Type B pancreatic cell (in vitro differentiated cells): ENCODE data around the gene PDCD4. TPM values are rescaled to one million over a fixed set of nuclear protein-coding genes. Genes with fewer than 3 reads are reported as not detected.

ENCODE experiments used
- DNase-seq: peaks from one replicate; pipeline ENCODE4 v3.0.0; 2021; ENCODE audit warnings: mixed read lengths; ENCODE audit not compliant: unreplicated experiment; ENCODE audit errors: extremely low spot score
- H3K27ac Mint-ChIP-seq: 2 replicates; pipeline ENCODE4 v1.8.0; 2021; ENCODE audit warnings: mild to moderate bottlenecking, mixed read lengths
- H3K27me3 Mint-ChIP-seq: 2 replicates; pipeline ENCODE4 v1.8.0; 2021; ENCODE audit warnings: mixed read lengths
- H3K36me3 Mint-ChIP-seq: 2 replicates; pipeline ENCODE4 v1.8.0; 2021; ENCODE audit warnings: mixed read lengths
- H3K4me1 Mint-ChIP-seq: one replicate; pipeline ENCODE4 v1.8.0; 2021; ENCODE audit warnings: mixed read lengths; ENCODE audit not compliant: unreplicated experiment
- H3K4me3 Mint-ChIP-seq: 2 replicates; pipeline ENCODE4 v1.8.0; 2021; ENCODE audit warnings: mild to moderate bottlenecking, mixed read lengths
- H3K9me3 Mint-ChIP-seq: 2 replicates; pipeline ENCODE4 v1.8.0; 2021; ENCODE audit warnings: mixed read lengths
- CTCF ChIP-seq: fragments of 200-600 bp; sonication (generic); conservative IDR thresholded peaks from 2 replicates; pipeline ENCODE4 v1.5.0; 2021; ENCODE audit warnings: antibody characterized with exemption, mild to moderate bottlenecking
- total RNA-seq: library from RNA; stranded (reverse); gene quantifications from 2 replicates; pipeline ENCODE4 v1.2.1, GENCODE V29; 2021; ENCODE audit warnings: low replicate concordance

PDCD4 gene
- total RNA-seq, 1 donor from 2014 or later = 122 TPM

- Mint-ChIP-seq H3K4me3 (no peak overlapping the region), H3K4me1 (peaks cover 21% of the 10 kb centered on the region), H3K36me3 (peaks cover 4% of the 10 kb centered on the region), H3K27ac (no peak overlapping the region), H3K27me3 (no peaks in the 10 kb centered on the region), H3K9me3 (no peaks in the 10 kb centered on the region)
- no peak for TF ChIP-seq CTCF
- DNase-seq = no peak
Measured at GRCh38 chr10:110927461-110927860, 55.7 kb downstream of the PDCD4 start.

- no peak for DNase-seq
- Mint-ChIP-seq H3K36me3 (peaks cover 4% of the 10 kb centered on the region), H3K4me1 (no peaks in the 10 kb centered on the region), H3K9me3 (no peaks in the 10 kb centered on the region), H3K4me3 (no peak overlapping the region), H3K27ac (no peak overlapping the region), H3K27me3 (no peaks in the 10 kb centered on the region)
- TF ChIP-seq CTCF = no peak
Measured at GRCh38 chr10:110931769-110932381, 60.1 kb downstream of the PDCD4 start.

- no peak overlapping the region for H3K4me3 Mint-ChIP-seq
- no peaks in the 10 kb centered on the region for H3K4me1 Mint-ChIP-seq
- H3K27ac Mint-ChIP-seq = no peak overlapping the region
- no peak for DNase-seq
- no peaks in the 10 kb centered on the region for H3K27me3 Mint-ChIP-seq
- H3K9me3 Mint-ChIP-seq = no peaks in the 10 kb centered on the region
- no peak for TF ChIP-seq CTCF
- H3K36me3 Mint-ChIP-seq = peaks cover 4% of the 10 kb centered on the region
Measured at GRCh38 chr10:110932505-110933180, 60.9 kb downstream of the PDCD4 start.

- no peaks in the 10 kb centered on the region for H3K9me3 Mint-ChIP-seq
- no peak for DNase-seq
- TF ChIP-seq CTCF = no peak
- no peaks in the 10 kb centered on the region for H3K4me1 Mint-ChIP-seq
- peaks cover 15% of the 10 kb centered on the region for H3K36me3 Mint-ChIP-seq
- no peak overlapping the region for H3K27ac Mint-ChIP-seq
- H3K4me3 Mint-ChIP-seq = no peak overlapping the region
- H3K27me3 Mint-ChIP-seq = no peaks in the 10 kb centered on the region
Measured at GRCh38 chr10:110936757-110937156, 65.0 kb downstream of the PDCD4 start.

GRCh38 chr10:110939419-110939818, 67.7 kb downstream of the PDCD4 start:
- H3K4me3 Mint-ChIP-seq = no peak overlapping the region
- TF ChIP-seq CTCF = no peak
- no peak overlapping the region for H3K27ac Mint-ChIP-seq
- H3K9me3 Mint-ChIP-seq = peaks cover 11% of the 10 kb centered on the region
- H3K4me1 Mint-ChIP-seq = no peaks in the 10 kb centered on the region
- peaks cover 35% of the 10 kb centered on the region for H3K36me3 Mint-ChIP-seq
- DNase-seq = no peak
- no peaks in the 10 kb centered on the region for H3K27me3 Mint-ChIP-seq
